ENCODE results near the gene ZNF32. TPM values are rescaled to one million over a fixed set of nuclear protein-coding genes. Genes with fewer than 3 reads are reported as not detected.
A peak's percentile ranks its signal among the peaks of the same experiment; 100 is the strongest.

Gene ZNF32
- total and polyA plus RNA-seq, 2 experiments from 2014 or later, result 15.8 to 26.1 TPM

- ATAC-seq (peak; percentile 91), DNase-seq (ENCODE audit: low spot score) (peak; percentile 79)
- Histone ChIP-seq H3K27me3 (ENCODE audit: insufficient read depth) (peaks cover 14% of the 10 kb centered on the region), H3K4me3 (peak overlapping the region; percentile 64), H4K20me1 (replicated peaks; ENCODE audit: insufficient read depth) (no peaks in the 10 kb centered on the region), H2AFZ (peak overlapping the region; percentile 99), H3K27ac (ENCODE audit: low read depth) (no peak overlapping the region), H3K4me2 (peak overlapping the region; percentile 92), H3K4me1 (ENCODE audit: insufficient read depth) (no peaks in the 10 kb centered on the region), H3K36me3 (ENCODE audit: insufficient read depth) (no peaks in the 10 kb centered on the region), H3K79me2 (replicated peaks; ENCODE audit: insufficient read depth) (no peaks in the 10 kb centered on the region), H3K9me2 (ENCODE audit: insufficient read depth) (no peaks in the 10 kb centered on the region), H3F3A (replicated peaks; ENCODE audit: low read depth) (no peaks in the 10 kb centered on the region)
- H3K9me3 Mint-ChIP-seq, result peaks cover 10% of the 10 kb centered on the region; the same call in 1 of the 3 replicates
- H3K4me3 Mint-ChIP-seq, result peak overlapping the region; percentile 47; the same call in 2 of the 3 replicates
- TF ChIP-seq CTCF (conservative IDR thresholded peaks at IDR 0.05; ENCODE audit: low read depth in 2 of 2), result peak; percentile 46 to 56
- TF ChIP-seq CREB1 (CRISPR knock-in tag; IDR thresholded peaks at IDR 0.05; ENCODE audit: low read depth), result no peak
- TF ChIP-seq EZH2 (IDR thresholded peaks at IDR 0.05; ENCODE audit: low read depth, unreplicated experiment), result peak; percentile 21
- peaks cover 4% of the 10 kb centered on the region for H3K27me3 Mint-ChIP-seq (ENCODE audit: insufficient read depth, low read depth, poor library complexity)
- no peaks in the 10 kb centered on the region for H3K4me1 Mint-ChIP-seq
- no peak overlapping the region for H3K27ac Mint-ChIP-seq
- H3K36me3 Mint-ChIP-seq (ENCODE audit: low read depth), result no peaks in the 10 kb centered on the region; the same call in 2 of the 3 replicates
These were observed 18.6 kb upstream of the ZNF32 start for GRCh38 chr10:43667317-43667731.

- Histone ChIP-seq H3K9me2 (ENCODE audit: insufficient read depth) (peaks cover 3% of the 10 kb centered on the region; the same call in 1 of the 2 replicates), H4K20me1 (replicated peaks; ENCODE audit: insufficient read depth) (no peaks in the 10 kb centered on the region), H3K79me2 (replicated peaks; ENCODE audit: insufficient read depth) (no peaks in the 10 kb centered on the region), H3K4me3 (0 out of 2 replicates have a peak overlapping the region, but pooled peaks have one; percentile 64), H3K4me2 (0 out of 2 replicates have a peak overlapping the region, but pooled peaks have one; percentile 92), H3K27me3 (ENCODE audit: insufficient read depth) (peaks cover 14% of the 10 kb centered on the region), H3K36me3 (ENCODE audit: insufficient read depth) (no peaks in the 10 kb centered on the region), H3F3A (replicated peaks; ENCODE audit: low read depth) (no peaks in the 10 kb centered on the region), H2AFZ (no peak overlapping the region), H3K27ac (ENCODE audit: low read depth) (no peak overlapping the region), H3K4me1 (ENCODE audit: insufficient read depth) (no peaks in the 10 kb centered on the region)
- no peak for DNase-seq (ENCODE audit: low spot score)
- H3K27ac Mint-ChIP-seq, result no peak overlapping the region
- peaks cover 10% of the 10 kb centered on the region; the same call in 2 of the 3 replicates for H3K9me3 Mint-ChIP-seq
- H3K4me3 Mint-ChIP-seq, result no peak overlapping the region
- ATAC-seq, result no peak
- H3K4me1 Mint-ChIP-seq, result no peaks in the 10 kb centered on the region
- H3K36me3 Mint-ChIP-seq (ENCODE audit: low read depth), result no peaks in the 10 kb centered on the region; the same call in 2 of the 3 replicates
- peaks cover 4% of the 10 kb centered on the region for H3K27me3 Mint-ChIP-seq (ENCODE audit: insufficient read depth, low read depth, poor library complexity)
- no peak for TF ChIP-seq JUNB (IDR thresholded peaks at IDR 0.05; ENCODE audit: unreplicated experiment)
- no peak for TF ChIP-seq NANOG (IDR thresholded peaks at IDR 0.05; ENCODE audit: borderline replicate concordance)
- TF ChIP-seq EZH2phosphoT487 (IDR thresholded peaks at IDR 0.05; ENCODE audit: unreplicated experiment), result no peak
- no peak for TF ChIP-seq ZNF462 (CRISPR knock-in tag; IDR thresholded peaks at IDR 0.05)
- TF ChIP-seq STAT1 (IDR thresholded peaks at IDR 0.05; ENCODE audit: unreplicated experiment), result no peak
- TF ChIP-seq REST (IDR thresholded peaks at IDR 0.05; ENCODE audit: unreplicated experiment), result no peak
These were observed 17.9 kb upstream of the ZNF32 start for GRCh38 chr10:43666552-43666951.
